HL-60 (cell line): ENCODE results near the gene CCDC154.

Source experiments
- CTCF ChIP-seq: IDR thresholded peaks from one replicate; pipeline ENCODE4 v1.5.1; 2011; ENCODE audit warnings: low read length, control low read depth, inconsistent platforms; ENCODE audit not compliant: insufficient read depth
- GABPA ChIP-seq: IDR thresholded peaks from 2 replicates; pipeline ENCODE4 v1.6.1; 2012; ENCODE audit warnings: low read depth
- POLR2AphosphoS5 ChIP-seq: IDR thresholded peaks from 2 replicates; pipeline ENCODE4 v1.6.1; 2012; ENCODE audit warnings: low read depth
- REST ChIP-seq: IDR thresholded peaks from 2 replicates; pipeline ENCODE4 v1.6.1; 2012; ENCODE audit warnings: low read depth; ENCODE audit not compliant: insufficient replicate concordance
- SPI1 ChIP-seq: IDR thresholded peaks from 2 replicates; pipeline ENCODE4 v1.6.1; 2012; ENCODE audit warnings: low read depth, mild to moderate bottlenecking, borderline replicate concordance

GRCh38 chr16:1398826-1399581 is 45.4 kb downstream of the CCDC154 start:
- no peak for TF ChIP-seq CTCF
- TF ChIP-seq SPI1: no peak
- TF ChIP-seq POLR2AphosphoS5: no peak
- TF ChIP-seq GABPA: no peak
- TF ChIP-seq REST: no peak
